ENCODE results near the gene DGKK. TPM values are rescaled to one million over a fixed set of nuclear protein-coding genes. Genes with fewer than 3 reads are reported as not detected.

Gene DGKK
- total and polyA plus RNA-seq, 2 of the 4 experiments (the other 2 are of a cell fraction), result not detected

- dilution Hi-C loops (cut with HindIII; ENCODE audit: low sequenced_read_pairs, unreplicated experiment), result no loop called here
- Histone ChIP-seq H3K14ac (replicated peaks; ENCODE audit: low read depth, low read length) (no peak overlapping the region), H2AK9ac (replicated peaks; ENCODE audit: low read depth, low read length, poor library complexity) (no peak overlapping the region), H2BK5ac (ENCODE audit: low read depth, low read length, poor library complexity, severe bottlenecking) (no peak overlapping the region), H2AK5ac (ENCODE audit: low read depth, low read length) (no peak overlapping the region), H3K27me3 (ENCODE audit: control insufficient read depth, insufficient read depth, low read length) (peaks cover 2% of the 10 kb centered on the region; the same call in 1 of the 2 replicates), H3K79me1 (ENCODE audit: low read depth in 1 of 2, low read length in 2 of 2) (no peaks in the 10 kb centered on the region), H3K4me1 (ENCODE audit: control insufficient read depth, insufficient read depth, low read length) (no peaks in the 10 kb centered on the region), H3K18ac (ENCODE audit: low read depth, low read length) (no peak overlapping the region), H3K4ac (ENCODE audit: low read depth, low read length) (no peak overlapping the region), H2BK120ac (ENCODE audit: low read depth, low read length) (no peak overlapping the region), H3K4me2 (ENCODE audit: low read depth, low read length) (no peak overlapping the region), H2BK15ac (ENCODE audit: low read depth, low read length) (no peak overlapping the region), H3K23ac (ENCODE audit: low read depth, low read length) (no peak overlapping the region), H3K4me3 (ENCODE audit: insufficient read depth, low read depth, low read length) (no peak overlapping the region), H3K9me3 (ENCODE audit: control insufficient read depth, insufficient read depth, low read length) (peaks cover 2% of the 10 kb centered on the region; the same call in 1 of the 2 replicates), H3K56ac (ENCODE audit: extremely low read depth, insufficient read depth, low read length) (no peak overlapping the region), H4K5ac (ENCODE audit: low read depth, low read length) (no peak overlapping the region), H2BK20ac (ENCODE audit: low read depth, low read length) (no peak overlapping the region), H3K9ac (ENCODE audit: low read depth, low read length) (no peak overlapping the region), H4K8ac (ENCODE audit: low read depth in 2 of 2, low read length in 2 of 2) (no peak overlapping the region), H4K20me1 (ENCODE audit: insufficient read depth, low read length) (no peaks in the 10 kb centered on the region), H3K36me3 (ENCODE audit: control insufficient read depth, insufficient read depth, low read length) (no peaks in the 10 kb centered on the region), H3K27ac (ENCODE audit: insufficient read depth, low read length) (no peak overlapping the region), H3K9me1 (ENCODE audit: insufficient read depth, low read length) (no peaks in the 10 kb centered on the region), H4K91ac (ENCODE audit: insufficient read depth, low read depth, low read length) (no peak overlapping the region), H2AFZ (replicated peaks; ENCODE audit: low read length, poor library complexity) (no peak overlapping the region)
- CTCF ChIA-PET, result no interaction called here
- DNase-seq (no peak), ATAC-seq (ENCODE audit: low read depth) (no peak)
- intact Hi-C loops (cut with micrococcal nuclease), result no loop called here
- WGBS, 2 experiments (ENCODE audit: extremely low coverage in 2 of 2, insufficient read length in 1 of 2), result no CpG with 5 or more reads among the region's 2 CpGs
- POLR2A ChIA-PET (ENCODE audit: unreplicated experiment), result no interaction called here
- in situ Hi-C loops (cut with MboI; ENCODE audit: low sequenced_read_pairs), result no loop called here
- no peak for TF ChIP-seq CTCF (conservative IDR thresholded peaks at IDR 0.05; ENCODE audit: low read depth, low read length)
- TF ChIP-seq RCOR1 (IDR thresholded peaks at IDR 0.05; ENCODE audit: insufficient replicate concordance, low read length), result no peak
- no peak for TF ChIP-seq RFX5 (IDR thresholded peaks at IDR 0.05; ENCODE audit: low read depth, low read length)
- TF ChIP-seq BHLHE40 (IDR thresholded peaks at IDR 0.05; ENCODE audit: low read depth, low read length), result no peak
- TF ChIP-seq NFE2L2 (IDR thresholded peaks at IDR 0.05; ENCODE audit: low read depth, low read length), result no peak
- TF ChIP-seq RAD21 (IDR thresholded peaks at IDR 0.05; ENCODE audit: low read length), result no peak
- no peak for TF ChIP-seq FOS (IDR thresholded peaks at IDR 0.05; ENCODE audit: low read depth, low read length)
- TF ChIP-seq MXI1 (IDR thresholded peaks at IDR 0.05; ENCODE audit: borderline replicate concordance, low read depth, low read length), result no peak
- TF ChIP-seq POLR2A (IDR thresholded peaks at IDR 0.05; ENCODE audit: low read depth, low read length), result no peak
- no peak for TF ChIP-seq SMC3 (IDR thresholded peaks at IDR 0.05; ENCODE audit: low read depth, low read length)
- TF ChIP-seq MAFK (IDR thresholded peaks at IDR 0.05; ENCODE audit: low read depth, low read length), result no peak
- TF ChIP-seq CEBPB (IDR thresholded peaks at IDR 0.05; ENCODE audit: low read depth, low read length), result no peak
- no peak for TF ChIP-seq ELK1 (IDR thresholded peaks at IDR 0.05; ENCODE audit: borderline replicate concordance, low read depth, low read length)
- TF ChIP-seq USF2 (IDR thresholded peaks at IDR 0.05; ENCODE audit: low read depth, low read length), result no peak
- no peak for TF ChIP-seq CHD1 (IDR thresholded peaks at IDR 0.05; ENCODE audit: low read depth, low read length)
- no peak for TF ChIP-seq MAZ (IDR thresholded peaks at IDR 0.05; ENCODE audit: borderline replicate concordance, low read depth, low read length)
- BruUV-seq (replicated peaks), result no TSS peak
These were observed 62.6 kb downstream of the DGKK start for GRCh38 chrX:50407976-50408375.

Measured in IMR-90 (cell line).